ENCODE data around the gene DONSON.
"Not testable (repeated sequence)": the region's sequence is repeated elsewhere in the genome, so short reads cannot be mapped to it uniquely, and the experiment has no call there.

DONSON gene

GRCh38 chr21:33588485-33589335, at the start of gene DONSON:
TSS of gene DONSON (minus strand) at chr21:33588684. CDS start at chr21:33588641, 43 bp downstream.
- DNase-seq (ENCODE audit: low spot score) = peak; percentile 88

GRCh38 chr21:33634254-33634653, 45.8 kb upstream of the DONSON start:
- no peak for DNase-seq (ENCODE audit: low spot score)

- not testable (repeated sequence) for DNase-seq (ENCODE audit: low spot score)
Observed at GRCh38 chr21:33626151-33626550, 37.7 kb upstream of the DONSON start.

- no peak for DNase-seq (ENCODE audit: low spot score)
Observed at GRCh38 chr21:33622253-33622652, 33.8 kb upstream of the DONSON start.

GRCh38 chr21:33619726-33620125, 31.2 kb upstream of the DONSON start:
- no peak for DNase-seq (ENCODE audit: low spot score)

GRCh38 chr21:33618407-33618806, 29.9 kb upstream of the DONSON start:
- no peak for DNase-seq (ENCODE audit: low spot score)

GRCh38 chr21:33617565-33617964, 29.1 kb upstream of the DONSON start:
- DNase-seq (ENCODE audit: low spot score) = not testable (repeated sequence)

- DNase-seq (ENCODE audit: low spot score) = no peak
Observed at GRCh38 chr21:33611006-33611744, 22.7 kb upstream of the DONSON start.

GRCh38 chr21:33608559-33608958, 20.1 kb upstream of the DONSON start:
- DNase-seq (ENCODE audit: low spot score) = no peak

GRCh38 chr21:33598051-33598450, 9.6 kb upstream of the DONSON start:
- DNase-seq (ENCODE audit: low spot score) = no peak

- DNase-seq (ENCODE audit: low spot score) = peak; percentile 37
Observed at GRCh38 chr21:33587792-33588484, 546 bp downstream of the DONSON start.

- no peak for DNase-seq (ENCODE audit: low spot score)
Observed at GRCh38 chr21:33586927-33587326, 1.6 kb downstream of the DONSON start.

GRCh38 chr21:33584455-33584854, 4.0 kb downstream of the DONSON start:
- no peak for DNase-seq (ENCODE audit: low spot score)

- peak; percentile 27 for DNase-seq (ENCODE audit: low spot score)
Observed at GRCh38 chr21:33578959-33579542, 9.4 kb downstream of the DONSON start.

GRCh38 chr21:33578214-33578613, 10.3 kb downstream of the DONSON start:
- no peak for DNase-seq (ENCODE audit: low spot score)

GRCh38 chr21:33576741-33577141, 11.7 kb downstream of the DONSON start:
- not testable (repeated sequence) for DNase-seq (ENCODE audit: low spot score)

- DNase-seq (ENCODE audit: low spot score) = no peak
Observed at GRCh38 chr21:33572350-33572749, 16.1 kb downstream of the DONSON start.

GRCh38 chr21:33569991-33570390, 18.5 kb downstream of the DONSON start:
- DNase-seq (ENCODE audit: low spot score) = no peak

- DNase-seq (ENCODE audit: low spot score) = no peak
Observed at GRCh38 chr21:33568448-33568847, 20.0 kb downstream of the DONSON start.

GRCh38 chr21:33567914-33568313, 20.6 kb downstream of the DONSON start:
- DNase-seq (ENCODE audit: low spot score) = no peak

- no peak for DNase-seq (ENCODE audit: low spot score)
Observed at GRCh38 chr21:33566514-33566913, 22.0 kb downstream of the DONSON start.

- DNase-seq (ENCODE audit: low spot score) = no peak
Observed at GRCh38 chr21:33562389-33562788, 26.1 kb downstream of the DONSON start.

All from hematopoietic multipotent progenitor cell treated with erythropoietin and hydrocortisone succinate and interleukin-3 and kit ligand, for 15 days (in vitro differentiated cells).